IPS-18a (cell line): ENCODE results near the gene GPATCH2.
"Not testable (repeated sequence)": the region's sequence is repeated elsewhere in the genome, so short reads cannot be mapped to it uniquely, and the experiment has no call there.

Experiments
- H3K27ac ChIP-seq: one replicate; pipeline ENCODE4 v1.5.1; 2013; ENCODE audit warnings: low read length
- H3K27me3 ChIP-seq: one replicate; pipeline ENCODE4 v1.6.1; 2013; ENCODE audit warnings: mild to moderate bottlenecking, low read length; ENCODE audit not compliant: control insufficient read depth, insufficient read depth
- H3K36me3 ChIP-seq: one replicate; pipeline ENCODE4 v1.6.1; 2013; ENCODE audit warnings: low read depth, low read length; ENCODE audit not compliant: control insufficient read depth
- H3K4me1 ChIP-seq: one replicate; pipeline ENCODE4 v1.6.1; 2013; ENCODE audit warnings: low read depth, low read length; ENCODE audit not compliant: control insufficient read depth
- H3K4me3 ChIP-seq: one replicate; pipeline ENCODE4 v1.5.1; 2013; ENCODE audit warnings: low read length
- H3K9ac ChIP-seq: one replicate; pipeline ENCODE4 v1.6.1; 2013; ENCODE audit warnings: mild to moderate bottlenecking, low read length, moderate library complexity
- H3K9me3 ChIP-seq: one replicate; pipeline ENCODE4 v1.6.1; 2013; ENCODE audit warnings: low read depth, low read length; ENCODE audit not compliant: control insufficient read depth

GPATCH2 gene

GRCh38 chr1:217523921-217524320 is 107.0 kb downstream of the GPATCH2 start:
- not testable (repeated sequence) for H3K9me3 ChIP-seq, H3K27ac ChIP-seq, H3K36me3 ChIP-seq, H3K27me3 ChIP-seq, H3K4me3 ChIP-seq, H3K4me1 ChIP-seq, H3K9ac ChIP-seq

DNA sequence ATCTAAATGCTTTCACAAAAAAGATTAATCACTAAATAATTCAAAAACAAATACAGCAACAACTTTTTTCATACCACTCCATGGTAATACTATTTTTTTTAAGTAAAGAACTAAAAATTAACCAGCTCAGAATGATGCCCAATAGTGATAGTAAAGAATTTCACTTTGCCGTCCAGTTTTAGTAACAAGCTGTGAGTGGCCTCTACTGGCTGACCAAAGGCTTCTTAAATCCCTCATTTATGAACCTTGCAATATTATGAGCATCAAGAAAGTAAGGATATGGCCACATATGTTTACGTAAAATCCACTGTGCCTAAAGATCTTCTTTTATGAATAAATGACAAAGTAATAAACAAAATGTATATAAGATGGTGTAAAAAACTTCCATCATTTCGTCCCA is 108.6 kb downstream of the GPATCH2 start:
- no peaks in the 10 kb centered on the region for H3K36me3 ChIP-seq
- H3K27ac ChIP-seq, result no peak overlapping the region
- H3K9me3 ChIP-seq, result peaks cover 3% of the 10 kb centered on the region
- no peaks in the 10 kb centered on the region for H3K27me3 ChIP-seq
- H3K4me1 ChIP-seq, result no peaks in the 10 kb centered on the region
- no peak overlapping the region for H3K9ac ChIP-seq
- H3K4me3 ChIP-seq, result no peak overlapping the region

DNA sequence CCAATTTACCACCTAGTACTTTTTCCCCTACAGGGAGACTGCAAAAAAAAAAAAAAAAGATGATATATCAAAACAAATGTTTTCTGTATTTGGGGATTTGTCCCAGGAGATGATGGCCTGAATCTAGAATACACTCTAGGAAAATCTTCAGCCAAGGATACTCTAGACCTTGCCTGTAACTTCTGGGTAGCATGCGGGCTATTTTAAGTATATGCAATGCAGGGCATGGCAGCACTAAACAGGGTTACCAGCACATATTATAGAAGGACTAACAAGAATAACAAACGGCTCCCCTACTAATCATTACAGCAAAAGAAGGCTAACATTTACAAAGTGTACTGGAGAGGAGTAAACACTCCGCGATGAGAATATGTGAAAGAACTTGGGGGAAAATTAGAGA is 109.6 kb downstream of the GPATCH2 start:
- H3K9me3 ChIP-seq, result no peaks in the 10 kb centered on the region
- no peak overlapping the region for H3K27ac ChIP-seq
- H3K4me1 ChIP-seq, result no peaks in the 10 kb centered on the region

DNA sequence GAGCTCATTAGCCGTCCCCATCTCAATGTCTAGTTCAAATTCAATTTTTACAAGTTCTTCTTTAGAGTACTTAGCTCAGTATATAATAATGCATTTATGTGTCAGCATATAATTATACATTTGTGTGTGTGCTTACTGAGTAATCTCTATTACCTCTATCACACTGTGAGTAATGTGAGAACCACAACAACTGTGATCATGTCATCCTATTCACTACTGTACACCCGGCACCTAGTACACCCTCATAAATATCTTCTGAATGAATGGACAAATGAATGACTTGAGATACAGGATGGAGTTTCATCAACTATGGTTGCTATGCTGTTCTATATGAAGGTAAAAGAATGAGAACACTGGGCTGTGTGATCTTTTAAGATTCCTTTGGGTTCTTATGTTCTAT is 124.0 kb downstream of the GPATCH2 start:
- Histone ChIP-seq H3K9ac (no peak overlapping the region), H3K4me3 (no peak overlapping the region), H3K27ac (no peak overlapping the region), H3K9me3 (no peaks in the 10 kb centered on the region), H3K27me3 (no peaks in the 10 kb centered on the region), H3K4me1 (no peaks in the 10 kb centered on the region), H3K36me3 (no peaks in the 10 kb centered on the region)

More for the DNA sequence above, 109.6 kb downstream of the GPATCH2 start:
- Histone ChIP-seq H3K27me3 (no peaks in the 10 kb centered on the region), H3K36me3 (no peaks in the 10 kb centered on the region), H3K4me3 (no peak overlapping the region), H3K9ac (no peak overlapping the region)

GRCh38 chr1:217498209-217498608 is 132.7 kb downstream of the GPATCH2 start:
- Histone ChIP-seq H3K36me3 (no peaks in the 10 kb centered on the region), H3K27me3 (no peaks in the 10 kb centered on the region)

GRCh38 chr1:217495249-217495648 is 135.6 kb downstream of the GPATCH2 start:
- Histone ChIP-seq H3K9ac (no peak overlapping the region), H3K4me1 (no peaks in the 10 kb centered on the region), H3K9me3 (no peaks in the 10 kb centered on the region), H3K36me3 (no peaks in the 10 kb centered on the region), H3K4me3 (no peak overlapping the region), H3K27me3 (no peaks in the 10 kb centered on the region), H3K27ac (no peak overlapping the region)

More at GRCh38 chr1:217498209-217498608, 132.7 kb downstream of the GPATCH2 start:
- Histone ChIP-seq H3K9me3 (no peaks in the 10 kb centered on the region), H3K4me1 (no peaks in the 10 kb centered on the region), H3K27ac (no peak overlapping the region), H3K4me3 (no peak overlapping the region), H3K9ac (no peak overlapping the region)

- Histone ChIP-seq H3K27ac (no peak overlapping the region), H3K4me1 (no peaks in the 10 kb centered on the region), H3K36me3 (no peaks in the 10 kb centered on the region), H3K4me3 (no peak overlapping the region), H3K27me3 (no peaks in the 10 kb centered on the region), H3K9me3 (no peaks in the 10 kb centered on the region), H3K9ac (no peak overlapping the region)
Observed at GRCh38 chr1:217494767-217495166, 136.1 kb downstream of the GPATCH2 start.

DNA sequence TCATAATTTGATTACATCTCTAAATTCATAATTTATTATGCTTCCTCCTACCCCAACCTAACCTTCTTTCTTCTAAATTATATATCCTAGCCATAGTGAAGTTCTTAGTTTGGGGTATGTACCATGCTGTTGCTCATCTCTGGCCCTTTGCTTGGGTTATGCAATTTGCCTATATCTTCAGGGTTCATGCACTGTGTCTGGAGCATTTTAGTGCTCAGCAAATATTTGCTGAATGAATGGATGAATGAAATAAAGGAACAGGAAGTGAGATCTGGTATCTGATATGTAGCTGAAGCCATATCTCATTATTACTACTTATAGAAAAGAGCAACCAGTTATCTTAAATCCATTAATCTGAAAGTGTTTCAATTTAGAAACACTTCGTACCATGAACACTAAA is 137.6 kb downstream of the GPATCH2 start:
- H3K36me3 ChIP-seq, result no peaks in the 10 kb centered on the region
- no peaks in the 10 kb centered on the region for H3K4me1 ChIP-seq
- H3K9ac ChIP-seq, result no peak overlapping the region
- H3K9me3 ChIP-seq, result no peaks in the 10 kb centered on the region
- no peaks in the 10 kb centered on the region for H3K27me3 ChIP-seq
- no peak overlapping the region for H3K4me3 ChIP-seq
- no peak overlapping the region for H3K27ac ChIP-seq

DNA sequence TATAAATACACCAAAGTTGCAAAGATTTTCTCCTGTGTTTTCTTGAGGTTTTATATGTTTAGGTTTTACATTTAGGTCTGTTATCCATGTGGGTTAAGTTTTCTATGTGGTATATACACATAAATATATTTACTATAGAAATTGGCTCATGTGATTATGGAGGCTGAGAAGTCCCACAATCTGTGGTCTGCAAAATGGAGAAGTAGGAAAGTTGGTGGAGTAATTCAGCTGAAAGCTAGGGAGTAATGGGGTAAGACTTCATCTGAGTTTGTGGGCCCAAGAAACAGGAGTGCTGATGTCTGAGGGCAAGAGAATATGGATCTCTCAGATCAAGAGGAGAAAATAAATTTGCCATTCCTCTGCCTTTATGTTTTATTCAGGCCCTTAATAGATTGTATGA is 146.0 kb downstream of the GPATCH2 start:
- no peaks in the 10 kb centered on the region for H3K27me3 ChIP-seq
- no peaks in the 10 kb centered on the region for H3K36me3 ChIP-seq
- no peak overlapping the region for H3K9ac ChIP-seq
- no peaks in the 10 kb centered on the region for H3K9me3 ChIP-seq
- no peak overlapping the region for H3K27ac ChIP-seq
- no peak overlapping the region for H3K4me3 ChIP-seq
- no peaks in the 10 kb centered on the region for H3K4me1 ChIP-seq

GRCh38 chr1:217482356-217483102 is 148.4 kb downstream of the GPATCH2 start:
- H3K27ac ChIP-seq, result no peak overlapping the region
- no peaks in the 10 kb centered on the region for H3K9me3 ChIP-seq
- H3K4me3 ChIP-seq, result no peak overlapping the region
- H3K27me3 ChIP-seq, result no peaks in the 10 kb centered on the region
- no peaks in the 10 kb centered on the region for H3K4me1 ChIP-seq
- no peak overlapping the region for H3K9ac ChIP-seq
- no peaks in the 10 kb centered on the region for H3K36me3 ChIP-seq

- Histone ChIP-seq H3K4me3 (no peak overlapping the region), H3K27ac (no peak overlapping the region), H3K9ac (no peak overlapping the region), H3K36me3 (no peaks in the 10 kb centered on the region), H3K4me1 (no peaks in the 10 kb centered on the region), H3K9me3 (no peaks in the 10 kb centered on the region), H3K27me3 (no peaks in the 10 kb centered on the region)
Observed at GRCh38 chr1:217478450-217478849, 152.4 kb downstream of the GPATCH2 start.

- Histone ChIP-seq H3K9me3 (no peaks in the 10 kb centered on the region), H3K4me1 (no peaks in the 10 kb centered on the region), H3K27me3 (no peaks in the 10 kb centered on the region), H3K9ac (no peak overlapping the region), H3K4me3 (no peak overlapping the region), H3K36me3 (no peaks in the 10 kb centered on the region), H3K27ac (no peak overlapping the region)
Observed at GRCh38 chr1:217472915-217473314, 158.0 kb downstream of the GPATCH2 start.
